ENCODE results near the gene NCOR2. TPM values are rescaled to one million over a fixed set of nuclear protein-coding genes. Genes with fewer than 3 reads are reported as not detected.

NCOR2 gene
- total and polyA plus RNA-seq, 2 of the 4 experiments (the other 2 are of a cell fraction) = 12.9 to 40.8 TPM

DNA sequence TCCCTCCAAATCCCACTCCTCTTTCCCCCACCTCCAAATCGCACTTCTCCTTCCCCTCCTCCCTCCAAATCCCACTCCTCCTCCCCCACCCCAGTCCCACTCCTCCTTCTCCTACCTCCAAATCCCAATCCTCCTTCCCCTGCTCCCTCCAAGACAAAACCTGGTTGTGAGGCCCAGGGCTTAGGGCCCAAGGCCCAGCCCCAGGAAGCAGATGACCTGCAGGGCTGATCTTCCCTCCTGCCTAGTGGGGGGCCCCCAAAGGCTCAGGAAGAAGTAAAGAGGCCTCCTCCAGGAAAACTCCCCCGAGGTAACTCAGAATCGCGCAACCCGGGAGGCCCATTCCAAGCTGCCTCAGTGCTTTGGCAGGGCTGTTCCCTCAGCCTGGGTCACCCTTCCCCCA is 34.4 kb downstream of the NCOR2 start:
- Histone ChIP-seq H4K8ac (ENCODE audit: low read depth in 2 of 2, low read length in 2 of 2) (no peak overlapping the region), H4K91ac (ENCODE audit: insufficient read depth, low read depth, low read length) (no peak overlapping the region), H3K4ac (ENCODE audit: low read depth, low read length) (no peak overlapping the region), H3K4me1 (ENCODE audit: control insufficient read depth, insufficient read depth, low read length) (peaks cover 13% of the 10 kb centered on the region), H3K14ac (replicated peaks; ENCODE audit: low read depth, low read length) (no peak overlapping the region), H2BK20ac (ENCODE audit: low read depth, low read length) (no peak overlapping the region), H3K9me1 (ENCODE audit: insufficient read depth, low read length) (peaks cover 29% of the 10 kb centered on the region), H3K9ac (ENCODE audit: low read depth, low read length) (no peak overlapping the region), H3K27ac (ENCODE audit: insufficient read depth, low read length) (no peak overlapping the region), H3K18ac (ENCODE audit: low read depth, low read length) (no peak overlapping the region), H3K79me1 (ENCODE audit: low read depth in 1 of 2, low read length in 2 of 2) (peaks cover 36 to 80% of the 10 kb centered on the region in 2 experiments), H3K56ac (ENCODE audit: extremely low read depth, insufficient read depth, low read length) (no peak overlapping the region), H2BK15ac (ENCODE audit: low read depth, low read length) (no peak overlapping the region), H3K36me3 (ENCODE audit: control insufficient read depth, insufficient read depth, low read length) (peaks cover 8% of the 10 kb centered on the region), H2AK5ac (ENCODE audit: low read depth, low read length) (no peak overlapping the region), H3K9me3 (ENCODE audit: control insufficient read depth, insufficient read depth, low read length) (0 out of 2 replicates have a peak, but pooled peaks cover 2% of the 10 kb centered on the region), H2BK5ac (ENCODE audit: low read depth, low read length, poor library complexity, severe bottlenecking) (no peak overlapping the region), H3K4me2 (ENCODE audit: low read depth, low read length) (no peak overlapping the region), H3K4me3 (ENCODE audit: insufficient read depth, low read depth, low read length) (no peak overlapping the region), H3K23ac (ENCODE audit: low read depth, low read length) (no peak overlapping the region), H2AK9ac (replicated peaks; ENCODE audit: low read depth, low read length, poor library complexity) (no peak overlapping the region), H3K27me3 (ENCODE audit: control insufficient read depth, insufficient read depth, low read length) (no peaks in the 10 kb centered on the region), H2BK120ac (ENCODE audit: low read depth, low read length) (no peak overlapping the region), H2AFZ (replicated peaks; ENCODE audit: low read length, poor library complexity) (no peak overlapping the region), H4K20me1 (ENCODE audit: insufficient read depth, low read length) (peaks cover 91% of the 10 kb centered on the region), H4K5ac (ENCODE audit: low read depth, low read length) (no peak overlapping the region)
- in situ Hi-C loops (cut with MboI; ENCODE audit: low sequenced_read_pairs) (no loop called here), dilution Hi-C loops (cut with HindIII; ENCODE audit: low sequenced_read_pairs, unreplicated experiment) (no loop called here), intact Hi-C loops (cut with micrococcal nuclease) (no loop called here)
- DNase-seq = no peak
- POLR2A ChIA-PET (ENCODE audit: unreplicated experiment) = no interaction called here
- WGBS, 2 experiments (ENCODE audit: extremely low coverage in 2 of 2, insufficient read length in 1 of 2) = 80% methylated on average over 1 of the region's 5 CpGs; no CpG with 5 or more reads in 1 of the 2 experiments
- TF ChIP-seq USF2 (IDR thresholded peaks at IDR 0.05; ENCODE audit: low read depth, low read length) = no peak
- no peak for TF ChIP-seq NFE2L2 (IDR thresholded peaks at IDR 0.05; ENCODE audit: low read depth, low read length)
- TF ChIP-seq MAZ (IDR thresholded peaks at IDR 0.05; ENCODE audit: borderline replicate concordance, low read depth, low read length) = no peak
- TF ChIP-seq, protein P1, sequence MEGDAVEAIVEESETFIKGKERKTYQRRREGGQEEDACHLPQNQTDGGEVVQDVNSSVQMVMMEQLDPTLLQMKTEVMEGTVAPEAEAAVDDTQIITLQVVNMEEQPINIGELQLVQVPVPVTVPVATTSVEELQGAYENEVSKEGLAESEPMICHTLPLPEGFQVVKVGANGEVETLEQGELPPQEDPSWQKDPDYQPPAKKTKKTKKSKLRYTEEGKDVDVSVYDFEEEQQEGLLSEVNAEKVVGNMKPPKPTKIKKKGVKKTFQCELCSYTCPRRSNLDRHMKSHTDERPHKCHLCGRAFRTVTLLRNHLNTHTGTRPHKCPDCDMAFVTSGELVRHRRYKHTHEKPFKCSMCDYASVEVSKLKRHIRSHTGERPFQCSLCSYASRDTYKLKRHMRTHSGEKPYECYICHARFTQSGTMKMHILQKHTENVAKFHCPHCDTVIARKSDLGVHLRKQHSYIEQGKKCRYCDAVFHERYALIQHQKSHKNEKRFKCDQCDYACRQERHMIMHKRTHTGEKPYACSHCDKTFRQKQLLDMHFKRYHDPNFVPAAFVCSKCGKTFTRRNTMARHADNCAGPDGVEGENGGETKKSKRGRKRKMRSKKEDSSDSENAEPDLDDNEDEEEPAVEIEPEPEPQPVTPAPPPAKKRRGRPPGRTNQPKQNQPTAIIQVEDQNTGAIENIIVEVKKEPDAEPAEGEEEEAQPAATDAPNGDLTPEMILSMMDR (conservative IDR thresholded peaks at IDR 0.05; ENCODE audit: low read depth, low read length) = no peak
- no peak for TF ChIP-seq MAFK (IDR thresholded peaks at IDR 0.05; ENCODE audit: low read depth, low read length)
- no peak for TF ChIP-seq MXI1 (IDR thresholded peaks at IDR 0.05; ENCODE audit: borderline replicate concordance, low read depth, low read length)
- TF ChIP-seq CHD1 (IDR thresholded peaks at IDR 0.05; ENCODE audit: low read depth, low read length) = no peak
- no peak for TF ChIP-seq RAD21 (IDR thresholded peaks at IDR 0.05; ENCODE audit: low read length)
- no peak for TF ChIP-seq RFX5 (IDR thresholded peaks at IDR 0.05; ENCODE audit: low read depth, low read length)
- TF ChIP-seq BHLHE40 (IDR thresholded peaks at IDR 0.05; ENCODE audit: low read depth, low read length) = no peak
- no peak for TF ChIP-seq FOS (IDR thresholded peaks at IDR 0.05; ENCODE audit: low read depth, low read length)
- CTCF ChIA-PET = no interaction called here
- BruUV-seq (replicated peaks) = no TSS peak
- ATAC-seq (ENCODE audit: low read depth) = no peak

Measured in IMR-90 (cell line).